Transverse colon (tissue), 4 donors: ENCODE results near the gene TTLL3.

Experiments
- EP300 ChIP-seq: sonication (generic); formaldehyde crosslinking; IDR thresholded peaks from one replicate; pipeline ENCODE4 v1.6.1; 2017; ENCODE audit warnings: antibody characterized with exemption, low read depth
- POLR2A ChIP-seq: fragments of 450-650 bp; IDR thresholded peaks from one replicate; pipeline ENCODE4 v1.6.1; 2016; ENCODE audit warnings: antibody characterized with exemption, mild to moderate bottlenecking, moderate library complexity
- POLR2AphosphoS5 ChIP-seq, 3 donors: sonication (generic); formaldehyde crosslinking; IDR thresholded peaks; one replicate each; pipeline ENCODE4 v1.6.1; 2016; ENCODE audit warnings: antibody characterized with exemption in 3 of 3
- TF ChIP-seq, protein P1 (sequence below), 5 experiments: fragments of 200-600 bp in 3 of 5; fragments of 450-650 bp in 2 of 5; sonication (generic) in 3 of 5; IDR thresholded peaks; 1 replicate in 2 of 5; 2 replicates in 3 of 5; pipeline ENCODE4 v1.5.1; 2016 to 2017; ENCODE audit warnings: antibody characterized with exemption in 5 of 5, inconsistent platforms in 3 of 5, mild to moderate bottlenecking in 2 of 5, moderate library complexity in 1 of 5

DNA sequence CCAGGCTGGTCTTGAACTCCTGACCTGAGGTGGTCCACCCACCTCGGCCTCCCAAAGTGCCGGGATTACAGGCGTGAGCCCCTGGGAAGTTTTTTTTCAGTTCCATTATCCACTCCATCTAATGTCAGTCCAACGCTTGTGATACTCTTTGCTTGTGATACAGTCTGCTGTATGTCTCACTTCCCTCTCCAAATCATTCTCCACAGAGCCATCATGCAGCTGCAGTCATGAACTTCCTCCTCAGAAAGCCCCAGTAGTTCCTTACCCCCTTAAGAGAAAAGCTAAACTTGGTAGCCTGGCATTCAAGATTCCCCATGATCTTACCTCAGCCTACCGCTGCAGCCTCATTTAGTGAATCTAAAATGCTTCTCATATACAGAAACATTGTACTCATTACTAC lies 14.9 kb upstream of the TTLL3 start:
- TF ChIP-seq POLR2A, result no peak
- TF ChIP-seq, protein P1, sequence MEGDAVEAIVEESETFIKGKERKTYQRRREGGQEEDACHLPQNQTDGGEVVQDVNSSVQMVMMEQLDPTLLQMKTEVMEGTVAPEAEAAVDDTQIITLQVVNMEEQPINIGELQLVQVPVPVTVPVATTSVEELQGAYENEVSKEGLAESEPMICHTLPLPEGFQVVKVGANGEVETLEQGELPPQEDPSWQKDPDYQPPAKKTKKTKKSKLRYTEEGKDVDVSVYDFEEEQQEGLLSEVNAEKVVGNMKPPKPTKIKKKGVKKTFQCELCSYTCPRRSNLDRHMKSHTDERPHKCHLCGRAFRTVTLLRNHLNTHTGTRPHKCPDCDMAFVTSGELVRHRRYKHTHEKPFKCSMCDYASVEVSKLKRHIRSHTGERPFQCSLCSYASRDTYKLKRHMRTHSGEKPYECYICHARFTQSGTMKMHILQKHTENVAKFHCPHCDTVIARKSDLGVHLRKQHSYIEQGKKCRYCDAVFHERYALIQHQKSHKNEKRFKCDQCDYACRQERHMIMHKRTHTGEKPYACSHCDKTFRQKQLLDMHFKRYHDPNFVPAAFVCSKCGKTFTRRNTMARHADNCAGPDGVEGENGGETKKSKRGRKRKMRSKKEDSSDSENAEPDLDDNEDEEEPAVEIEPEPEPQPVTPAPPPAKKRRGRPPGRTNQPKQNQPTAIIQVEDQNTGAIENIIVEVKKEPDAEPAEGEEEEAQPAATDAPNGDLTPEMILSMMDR (IDR thresholded peaks at IDR 0.05), result no peak
- no peak for TF ChIP-seq EP300
- no peak for TF ChIP-seq POLR2AphosphoS5 (IDR thresholded peaks at IDR 0.05)
